WTC11 (cell line): ENCODE measurements around the gene CXorf58.

ENCODE experiments used
- CREB1 ChIP-seq: sonication (generic); formaldehyde crosslinking; IDR thresholded peaks from 2 replicates; pipeline ENCODE4 v1.8.0; 2023; ENCODE audit warnings: mild to moderate bottlenecking, missing genetic modification reagents
- MYBL2 ChIP-seq: sonication (generic); formaldehyde crosslinking; IDR thresholded peaks from 2 replicates; pipeline ENCODE4 v1.8.1; 2023; ENCODE audit warnings: mild to moderate bottlenecking, moderate library complexity, missing genetic modification reagents
- TP53 ChIP-seq: sonication (generic); formaldehyde crosslinking; IDR thresholded peaks from 2 replicates; pipeline ENCODE4 v1.8.1; 2023; ENCODE audit warnings: mild to moderate bottlenecking, missing genetic modification reagents

DNA sequence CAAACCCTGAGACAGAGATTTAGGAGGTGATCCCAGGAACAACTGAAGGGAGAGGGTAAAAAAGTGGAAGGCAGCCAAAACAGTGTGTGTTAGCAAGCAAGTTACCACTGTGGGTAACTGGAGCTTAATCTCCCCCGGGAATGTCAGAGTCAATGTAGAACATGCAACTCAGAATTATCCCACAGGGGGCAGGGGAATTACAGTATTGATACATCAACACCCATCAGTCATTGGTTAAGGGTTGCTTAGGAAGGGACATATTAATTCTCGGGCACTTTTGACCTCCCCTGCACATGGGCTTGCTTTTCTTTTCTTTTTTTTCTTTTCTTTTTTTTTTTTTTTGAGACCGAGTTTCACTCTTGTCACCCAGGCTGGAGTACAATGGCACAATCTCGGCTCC, 29.3 kb downstream of the CXorf58 start:
- no peak for TF ChIP-seq MYBL2 (CRISPR knock-in tag)
- TF ChIP-seq CREB1 (CRISPR knock-in tag) = no peak
- TF ChIP-seq TP53 = no peak
